ENCODE measurements around the gene RHBDL2.
A peak's percentile ranks its signal among the peaks of the same experiment; 100 is the strongest.

Gene RHBDL2

GRCh38 chr1:38872401-38873026 lies 69.1 kb downstream of the RHBDL2 start:
- ChIA-PET CTCF (interaction anchor here (0.9 to 4.0 kb wide), 5 partner anchors 9 to 17 kb away, joined by 3 to 12 read pairs (median 3); partner anchors contain the start of genes GJA9 and RRAGC), POLR2A (no interaction called here)
- TF ChIP-seq, protein P1, sequence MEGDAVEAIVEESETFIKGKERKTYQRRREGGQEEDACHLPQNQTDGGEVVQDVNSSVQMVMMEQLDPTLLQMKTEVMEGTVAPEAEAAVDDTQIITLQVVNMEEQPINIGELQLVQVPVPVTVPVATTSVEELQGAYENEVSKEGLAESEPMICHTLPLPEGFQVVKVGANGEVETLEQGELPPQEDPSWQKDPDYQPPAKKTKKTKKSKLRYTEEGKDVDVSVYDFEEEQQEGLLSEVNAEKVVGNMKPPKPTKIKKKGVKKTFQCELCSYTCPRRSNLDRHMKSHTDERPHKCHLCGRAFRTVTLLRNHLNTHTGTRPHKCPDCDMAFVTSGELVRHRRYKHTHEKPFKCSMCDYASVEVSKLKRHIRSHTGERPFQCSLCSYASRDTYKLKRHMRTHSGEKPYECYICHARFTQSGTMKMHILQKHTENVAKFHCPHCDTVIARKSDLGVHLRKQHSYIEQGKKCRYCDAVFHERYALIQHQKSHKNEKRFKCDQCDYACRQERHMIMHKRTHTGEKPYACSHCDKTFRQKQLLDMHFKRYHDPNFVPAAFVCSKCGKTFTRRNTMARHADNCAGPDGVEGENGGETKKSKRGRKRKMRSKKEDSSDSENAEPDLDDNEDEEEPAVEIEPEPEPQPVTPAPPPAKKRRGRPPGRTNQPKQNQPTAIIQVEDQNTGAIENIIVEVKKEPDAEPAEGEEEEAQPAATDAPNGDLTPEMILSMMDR (IDR thresholded peaks at IDR 0.05; ENCODE audit: control extremely low read depth, extremely low read depth, low read depth, missing control alignments): no peak
- DNase-seq (ENCODE audit: extremely low spot score): peak; percentile 47

GRCh38 chr1:38870996-38871395 lies 70.6 kb downstream of the RHBDL2 start:
- POLR2A ChIA-PET: no interaction called here
- CTCF ChIA-PET: interaction anchor here (1.0 to 4.0 kb wide), 2 partner anchors 10 to 14 kb away, joined by 3 to 12 read pairs; no protein-coding TSS in a partner anchor
- DNase-seq (ENCODE audit: extremely low spot score): no peak
- TF ChIP-seq, protein P1 (IDR thresholded peaks at IDR 0.05; ENCODE audit: control extremely low read depth, extremely low read depth, low read depth, missing control alignments): no peak

DNA sequence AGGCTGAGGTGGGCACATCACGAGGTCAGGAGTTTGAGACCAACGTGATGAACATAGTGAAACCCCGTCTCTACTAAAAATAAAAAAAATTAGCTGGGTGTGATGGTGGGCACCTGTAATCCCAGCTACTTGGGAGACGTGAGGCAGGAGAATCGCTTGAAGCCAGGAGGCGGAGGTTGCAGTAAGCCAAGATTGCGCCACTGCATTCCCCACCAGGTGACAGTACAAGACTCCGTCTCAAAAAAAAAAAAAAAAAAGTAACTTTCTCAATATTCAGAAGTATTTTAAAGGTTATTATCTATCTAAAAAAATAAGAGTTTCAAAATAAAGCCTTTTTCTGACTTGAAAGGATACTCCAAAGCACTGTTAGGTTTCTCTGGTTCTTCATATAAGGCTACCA lies 74.4 kb downstream of the RHBDL2 start:
- POLR2A ChIA-PET: no interaction called here
- DNase-seq (ENCODE audit: extremely low spot score): no peak
- CTCF ChIA-PET: interaction anchor here (1.3 kb wide), 1 partner anchor 10 kb away, joined by 3 read pairs; no protein-coding TSS in a partner anchor
- TF ChIP-seq, protein P1 (IDR thresholded peaks at IDR 0.05; ENCODE audit: control extremely low read depth, extremely low read depth, low read depth, missing control alignments): no peak

- POLR2A ChIA-PET: no interaction called here
Measured at GRCh38 chr1:38865112-38865715, 76.4 kb downstream of the RHBDL2 start.

DNA sequence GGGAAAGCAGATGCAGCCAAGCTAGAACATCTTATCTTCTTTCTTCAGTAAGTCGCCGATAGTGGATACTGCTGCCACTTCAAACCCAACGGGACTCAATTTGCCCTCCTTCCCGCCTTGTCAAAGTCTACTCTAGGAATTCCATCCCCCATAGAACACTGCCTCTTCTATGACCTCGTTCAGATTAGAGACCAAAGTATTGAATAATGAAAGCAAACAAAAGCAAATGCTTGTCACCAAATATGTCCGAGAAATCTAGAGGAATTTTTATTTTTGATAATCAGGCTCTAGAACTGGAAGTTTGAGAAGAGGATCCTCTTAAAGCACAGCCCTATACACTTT lies 81.2 kb downstream of the RHBDL2 start:
- ChIA-PET CTCF (interaction anchor here (3.1 kb wide), 1 partner anchor 13 kb away, joined by 12 read pairs; the partner anchor contains the start of gene MYCBP), POLR2A (no interaction called here)
- DNase-seq (ENCODE audit: extremely low spot score): no peak
- TF ChIP-seq, protein P1 (IDR thresholded peaks at IDR 0.05; ENCODE audit: control extremely low read depth, extremely low read depth, low read depth, missing control alignments): no peak

More at GRCh38 chr1:38865112-38865715, 76.4 kb downstream of the RHBDL2 start:
- TF ChIP-seq, protein P1 (IDR thresholded peaks at IDR 0.05; ENCODE audit: control extremely low read depth, extremely low read depth, low read depth, missing control alignments): no peak
- CTCF ChIA-PET: no interaction called here
- no peak for DNase-seq (ENCODE audit: extremely low spot score)

GRCh38 chr1:38859561-38860453 lies 81.8 kb downstream of the RHBDL2 start, which contains the start of gene RRAGC:
Gene RRAGC (minus strand): TSS chr1:38859772. CDS start chr1:38859646, 126 bp downstream.
- peak; percentile 100 for DNase-seq (ENCODE audit: extremely low spot score)
- TF ChIP-seq, protein P1 (IDR thresholded peaks at IDR 0.05; ENCODE audit: control extremely low read depth, extremely low read depth, low read depth, missing control alignments): no peak
- ChIA-PET CTCF (interaction anchor here (1.2 to 3.1 kb wide), 2 partner anchors 12 to 13 kb away, joined by 3 to 12 read pairs; partner anchors contain the start of gene MYCBP), POLR2A (interaction anchor here (1.0 kb wide), 1 partner anchor 17 kb away, joined by 3 read pairs; no protein-coding TSS in a partner anchor)

Data from GM10248 (cell line).